AG20443 (cell line): ENCODE measurements around the gene NAA40.
A peak's percentile ranks its signal among the peaks of the same experiment; 100 is the strongest.
"Not testable (repeated sequence)": the region's sequence is repeated elsewhere in the genome, so short reads cannot be mapped to it uniquely, and the experiment has no call there.

Experiments used
- DNase-seq: peaks from one replicate; pipeline ENCODE4 v3.0.0; 2012; ENCODE audit warnings: low spot score, mixed read lengths

The NAA40 gene

GRCh38 chr11:63939397-63939891 is 642 bp downstream of the NAA40 start:
- no peak for DNase-seq

DNA sequence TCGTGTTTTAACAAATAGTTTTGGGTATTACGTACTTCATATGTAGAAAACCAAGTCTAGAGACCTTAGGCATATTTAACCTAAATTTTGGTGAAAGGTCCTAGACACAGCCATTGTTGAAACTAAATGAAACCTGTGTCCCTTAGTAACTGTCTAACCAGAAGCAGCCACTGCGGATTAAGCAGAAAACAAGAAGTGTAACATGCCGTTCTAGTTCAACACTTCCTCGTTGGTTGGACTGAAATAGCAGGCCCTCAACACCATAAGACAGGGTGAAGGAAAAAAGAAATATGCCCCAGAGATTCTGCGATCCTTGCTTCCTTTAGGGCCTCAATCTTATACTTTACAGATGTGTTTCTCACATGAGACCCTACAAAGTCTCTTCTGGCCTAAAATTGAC is 2.0 kb downstream of the NAA40 start:
- DNase-seq, result no peak

- no peak for DNase-seq
Observed at GRCh38 chr11:63941901-63942300, 3.1 kb downstream of the NAA40 start.

DNA sequence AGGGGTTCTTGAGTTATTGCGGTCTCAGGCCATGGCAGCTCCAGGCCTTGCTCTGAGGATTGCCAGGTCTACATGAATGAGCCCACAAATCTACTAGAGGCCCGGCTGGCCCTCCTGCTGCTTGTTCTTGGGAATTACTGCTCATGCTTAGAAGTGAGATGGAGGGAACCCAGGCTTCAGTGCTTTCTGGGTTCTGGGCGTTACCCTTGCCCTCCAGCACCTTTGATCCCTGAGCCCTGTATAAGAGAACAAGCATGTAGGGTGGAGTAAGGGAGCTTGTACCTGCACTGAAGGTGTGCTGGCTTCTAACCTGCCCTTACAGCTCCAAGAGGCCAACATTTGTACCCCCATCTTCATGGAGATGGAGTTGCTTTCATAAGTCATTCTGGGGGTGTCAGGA is 4.0 kb downstream of the NAA40 start:
- no peak for DNase-seq

DNA sequence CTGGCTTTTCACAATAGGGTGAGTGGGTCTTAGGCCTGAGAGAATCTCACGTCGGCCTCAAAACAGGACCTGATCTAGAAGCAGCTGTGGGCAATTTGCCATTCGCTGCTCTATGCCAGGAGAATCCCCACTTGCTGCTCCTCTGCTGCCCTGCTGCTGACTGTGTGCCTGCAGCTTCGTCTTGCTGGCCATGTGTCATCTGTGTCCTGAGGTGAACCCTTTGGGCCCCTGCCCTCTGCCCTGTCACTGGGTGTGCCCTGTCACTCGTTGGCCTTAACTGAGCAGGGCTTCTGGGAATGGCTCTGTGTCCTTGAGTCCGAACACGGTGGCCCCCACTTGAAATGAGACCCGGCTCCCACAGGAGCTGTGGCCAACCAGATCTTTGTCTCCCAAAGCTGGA is 6.2 kb downstream of the NAA40 start:
- peak; percentile 63 for DNase-seq

DNA sequence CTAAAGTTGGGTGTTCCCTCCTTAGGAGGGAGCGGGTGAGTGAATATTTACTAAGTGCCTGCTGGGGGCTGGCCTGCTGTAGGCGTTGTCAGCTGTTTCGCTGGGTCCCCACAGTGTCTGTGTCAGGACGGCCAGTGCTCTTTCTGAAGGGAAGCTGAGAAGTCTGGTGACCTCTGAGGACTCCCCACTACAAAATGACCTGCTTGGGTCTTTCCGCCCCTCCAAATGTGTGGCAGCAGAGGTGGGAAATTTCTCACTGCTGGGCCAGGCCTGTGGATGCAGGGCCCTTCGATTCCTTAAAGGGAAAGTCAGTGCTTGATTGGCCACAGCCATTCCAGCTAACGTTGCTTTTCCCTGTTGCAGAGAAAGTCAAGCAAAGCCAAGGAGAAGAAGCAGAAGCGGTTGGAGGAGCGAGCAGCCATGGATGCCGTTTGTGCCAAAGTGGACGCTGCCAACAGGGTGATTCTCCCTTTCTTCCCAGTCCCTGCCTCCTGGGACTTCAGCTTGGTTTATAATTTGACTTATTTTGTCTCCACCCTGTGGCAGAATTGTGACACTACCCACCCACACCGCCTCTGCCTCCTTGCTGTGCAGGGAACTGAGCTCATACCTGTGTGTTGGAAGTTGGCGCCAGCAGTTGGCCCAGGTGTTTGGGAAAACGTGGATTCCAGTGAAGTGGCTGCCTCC is 6.8 kb downstream of the NAA40 start:
- DNase-seq, result peak; percentile 82

GRCh38 chr11:63951779-63952536 is 13.2 kb downstream of the NAA40 start:
- no peak for DNase-seq

- no peak for DNase-seq
Observed at GRCh38 chr11:63952570-63952969, 13.8 kb downstream of the NAA40 start.

DNA sequence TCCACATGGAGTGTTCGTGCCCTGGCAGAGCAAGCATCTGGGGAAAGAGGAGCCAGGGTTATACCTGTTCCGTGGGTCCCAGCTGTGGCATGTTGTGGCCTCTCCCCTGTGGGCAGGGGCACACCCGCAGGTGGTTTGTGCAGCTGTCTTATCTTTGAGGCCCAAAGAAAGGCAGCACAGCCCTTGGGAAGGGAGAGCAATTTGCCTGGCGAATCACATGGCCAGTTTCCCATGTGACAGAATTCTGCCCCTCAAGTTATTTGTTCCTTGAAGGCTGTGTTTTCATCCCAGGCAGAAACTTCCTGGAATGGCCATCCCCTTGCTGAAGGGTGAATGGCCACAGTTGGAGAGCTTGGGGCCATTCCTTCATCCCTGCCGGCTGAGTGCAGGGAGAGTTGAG is 19.2 kb downstream of the NAA40 start:
- DNase-seq, result no peak

- DNase-seq, result peak; percentile 74
Observed at GRCh38 chr11:63961608-63962412, 23.0 kb downstream of the NAA40 start.

- not testable (repeated sequence) for DNase-seq
Observed at GRCh38 chr11:63963895-63964294, 25.1 kb downstream of the NAA40 start.

DNA sequence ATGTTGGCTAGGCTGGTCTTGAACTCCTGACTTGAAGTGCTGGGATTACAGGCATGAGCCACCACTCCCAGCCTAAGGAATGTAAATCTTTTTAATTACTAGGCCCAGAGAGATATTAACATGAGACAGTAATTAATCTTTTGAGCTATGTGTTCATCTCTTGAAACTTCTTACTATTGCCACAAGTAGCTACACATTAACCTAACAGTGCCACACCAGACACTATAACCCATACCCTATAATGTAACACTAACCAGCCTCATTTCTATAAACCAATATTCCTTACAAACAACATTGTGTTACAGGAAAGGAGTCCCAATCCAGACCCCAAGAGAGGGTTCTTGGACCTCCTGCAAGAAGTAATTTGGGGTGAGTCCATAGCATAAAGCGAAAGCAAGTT is 27.6 kb downstream of the NAA40 start:
- DNase-seq, result no peak

DNA sequence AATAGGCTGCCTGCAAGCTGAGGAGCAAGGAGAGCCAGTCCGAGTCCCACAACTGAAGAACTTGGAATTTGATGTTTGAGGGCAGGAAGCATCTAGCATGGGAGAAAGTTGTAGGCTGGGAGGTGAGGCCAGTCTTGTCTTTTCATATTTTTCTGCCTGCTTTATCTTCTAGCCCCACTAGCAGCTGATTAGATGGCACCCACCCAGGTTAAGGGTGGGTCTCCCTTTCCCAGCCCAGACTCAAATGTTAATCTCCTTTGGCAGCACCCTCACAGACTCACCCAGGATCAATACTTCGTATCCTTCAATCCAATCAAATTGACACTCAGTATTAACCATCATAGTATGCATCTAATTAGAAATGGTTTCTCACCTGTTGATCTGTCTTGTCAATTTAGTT is 30.7 kb downstream of the NAA40 start:
- no peak for DNase-seq

GRCh38 chr11:63970902-63971301 is 32.1 kb downstream of the NAA40 start:
- DNase-seq, result no peak

GRCh38 chr11:63973912-63974258 is 35.1 kb downstream of the NAA40 start:
- DNase-seq, result not testable (repeated sequence)

DNA sequence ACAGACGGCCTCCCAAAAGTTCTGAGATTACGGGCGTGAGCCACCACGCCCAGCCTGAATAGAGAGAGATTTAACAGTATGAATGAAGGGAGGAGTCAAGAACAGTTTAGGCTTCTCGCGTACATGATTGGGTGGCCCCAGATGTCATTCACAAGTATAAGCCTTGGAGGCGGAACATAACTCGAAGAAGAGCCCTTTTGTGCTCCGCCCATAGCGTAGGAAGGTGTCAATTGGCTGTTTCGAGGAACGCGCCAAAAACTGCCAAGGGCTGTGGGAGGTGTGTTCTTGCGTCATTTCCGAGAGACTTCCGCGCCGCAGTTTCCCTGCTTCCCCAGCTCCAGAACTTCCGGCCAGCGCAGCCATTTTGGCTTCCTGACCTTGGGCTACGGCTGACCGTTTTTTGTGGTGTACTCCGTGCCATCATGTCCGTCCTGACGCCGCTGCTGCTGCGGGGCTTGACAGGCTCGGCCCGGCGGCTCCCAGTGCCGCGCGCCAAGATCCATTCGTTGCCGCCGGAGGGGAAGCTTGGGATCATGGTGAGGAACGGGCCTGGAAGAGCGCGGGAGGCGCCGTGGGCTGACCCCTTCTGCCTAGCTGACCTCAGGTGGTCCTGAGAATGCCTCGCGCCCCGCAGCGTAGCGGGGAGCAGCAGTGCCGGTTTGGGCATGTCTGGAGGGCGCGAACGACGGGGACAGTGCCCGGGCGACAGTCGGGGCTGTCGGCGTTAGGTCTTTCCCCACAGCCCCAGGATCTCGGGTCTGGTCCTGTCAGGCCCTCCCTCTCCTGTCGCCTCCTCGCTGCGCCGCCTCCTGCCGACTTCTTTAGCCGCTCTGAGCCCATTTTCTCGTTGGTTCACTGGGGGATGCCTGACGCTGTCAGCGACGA is 35.7 kb downstream of the NAA40 start, which contains the start of gene COX8A:
TSS of gene COX8A (plus strand) at position 362 of the 885 bp plus-strand sequence. CDS start at position 423, 61 bp downstream.
- peak; percentile 98 for DNase-seq

DNA sequence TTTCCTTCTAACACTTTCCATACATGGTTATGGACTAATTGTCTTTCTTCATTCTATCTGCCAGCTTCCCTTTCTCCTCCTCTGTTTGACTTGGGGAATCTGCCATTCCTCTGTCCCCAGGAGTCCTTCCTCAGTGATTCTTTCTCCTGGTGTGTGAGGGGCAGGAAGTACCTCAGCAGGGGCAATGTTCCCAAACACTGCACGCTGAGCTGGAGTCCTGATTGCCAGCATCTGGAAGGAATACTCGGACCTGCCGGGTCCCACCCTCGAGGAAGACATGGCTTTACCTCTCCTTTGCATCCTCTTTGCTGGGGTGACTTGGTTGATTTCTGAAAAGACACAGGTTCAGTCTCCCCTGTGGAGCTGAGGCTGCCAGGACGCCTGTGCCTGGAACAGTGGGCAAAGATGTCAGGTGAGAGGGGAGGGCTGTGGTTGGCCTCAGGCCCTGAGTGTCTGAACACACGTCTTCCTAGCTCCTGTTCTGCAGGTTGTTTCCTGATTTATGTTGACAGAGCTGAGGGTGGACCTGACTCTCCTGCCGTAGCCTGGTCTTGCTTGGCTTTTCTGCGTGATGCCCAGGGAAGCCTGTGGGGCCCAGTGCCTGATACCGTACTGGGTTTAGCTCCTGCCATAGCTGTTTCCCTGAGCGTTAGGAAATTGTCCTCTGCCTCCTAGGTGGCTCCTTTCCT is 39.9 kb downstream of the NAA40 start:
- DNase-seq, result no peak

- no peak for DNase-seq
Observed at GRCh38 chr11:63979426-63979825, 40.6 kb downstream of the NAA40 start.

GRCh38 chr11:63985812-63986155 is 47.0 kb downstream of the NAA40 start:
- DNase-seq, result peak; percentile 51

DNA sequence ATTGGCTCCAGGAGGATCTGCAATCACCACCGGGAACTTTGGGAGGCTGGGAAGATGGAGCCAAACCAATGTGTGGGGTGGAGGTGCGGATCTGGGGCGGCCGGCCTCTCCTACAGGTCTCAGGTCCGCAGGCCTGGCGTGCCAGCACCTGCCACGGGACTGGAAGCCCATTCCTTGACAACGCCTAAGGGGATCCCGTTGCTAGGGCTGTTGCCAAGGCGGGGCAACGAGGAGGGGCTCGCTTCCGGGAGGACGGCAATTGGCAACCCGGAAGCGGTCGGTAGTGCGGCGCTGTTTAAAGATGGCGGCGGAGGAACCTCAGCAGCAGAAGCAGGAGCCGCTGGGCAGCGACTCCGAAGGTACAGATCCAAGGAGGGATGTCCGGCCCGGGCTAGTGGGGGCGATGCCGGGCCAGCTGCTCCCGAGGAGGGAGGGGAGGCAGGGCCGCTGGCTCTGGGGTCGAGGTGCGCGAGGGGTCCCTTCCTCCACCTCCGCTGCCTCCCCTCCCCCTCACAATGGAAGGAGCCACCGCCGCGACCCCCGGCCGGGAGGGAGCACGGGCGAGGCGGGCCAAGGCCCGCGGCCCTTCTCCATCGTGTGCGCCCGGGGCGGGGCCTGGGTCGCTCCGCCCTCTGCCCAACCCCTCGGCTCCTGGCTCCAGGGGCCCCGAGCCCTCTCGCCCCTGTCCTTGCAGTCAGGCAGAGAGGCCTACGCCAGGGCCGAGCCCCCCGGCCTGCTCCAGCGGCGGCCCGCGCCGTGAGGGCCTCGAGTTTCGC is 47.5 kb downstream of the NAA40 start, which contains the start of gene OTUB1:
TSS of gene OTUB1 (plus strand) at position 283 of the 776 bp plus-strand sequence. CDS start at position 302, 19 bp downstream.
- DNase-seq, result peak; percentile 96
